ENCODE results near the gene FETUB.
"Not testable (repeated sequence)": the region's sequence is repeated elsewhere in the genome, so short reads cannot be mapped to it uniquely, and the experiment has no call there.

The FETUB gene

GRCh38 chr3:186627852-186628414 lies 12.3 kb upstream of the FETUB start:
- no peak for TF ChIP-seq CTCF (IDR thresholded peaks at IDR 0.05; ENCODE audit: insufficient read depth, missing control alignments)
- no peak for DNase-seq (ENCODE audit: insufficient read length, low spot score)
- no peak for FAIRE-seq

- no peak for DNase-seq (ENCODE audit: insufficient read length, low spot score)
- no peak for FAIRE-seq
- no peak for TF ChIP-seq CTCF (IDR thresholded peaks at IDR 0.05; ENCODE audit: insufficient read depth, missing control alignments)
These were observed 11.4 kb upstream of the FETUB start for GRCh38 chr3:186628756-186629155.

- no peak for TF ChIP-seq CTCF (IDR thresholded peaks at IDR 0.05; ENCODE audit: insufficient read depth, missing control alignments)
- DNase-seq (ENCODE audit: insufficient read length, low spot score) (no peak), FAIRE-seq (no peak)
These were observed 9.1 kb upstream of the FETUB start for GRCh38 chr3:186630950-186631641.

GRCh38 chr3:186633481-186633880 lies 6.7 kb upstream of the FETUB start:
- FAIRE-seq (no peak), DNase-seq (ENCODE audit: insufficient read length, low spot score) (no peak)
- no peak for TF ChIP-seq CTCF (IDR thresholded peaks at IDR 0.05; ENCODE audit: insufficient read depth, missing control alignments)

GRCh38 chr3:186634207-186634606 lies 6.0 kb upstream of the FETUB start:
- FAIRE-seq, result not testable (repeated sequence)

GRCh38 chr3:186635532-186635931 lies 4.7 kb upstream of the FETUB start:
- DNase-seq (ENCODE audit: insufficient read length, low spot score), result no peak
- TF ChIP-seq CTCF (IDR thresholded peaks at IDR 0.05; ENCODE audit: insufficient read depth, missing control alignments), result no peak
- no peak for FAIRE-seq

More at GRCh38 chr3:186634207-186634606, 6.0 kb upstream of the FETUB start:
- not testable (repeated sequence) for DNase-seq (ENCODE audit: insufficient read length, low spot score)

GRCh38 chr3:186636536-186636935 lies 3.7 kb upstream of the FETUB start:
- DNase-seq (ENCODE audit: insufficient read length, low spot score) (no peak), FAIRE-seq (no peak)
- no peak for TF ChIP-seq CTCF (IDR thresholded peaks at IDR 0.05; ENCODE audit: insufficient read depth, missing control alignments)

Measured in D721Med (cell line).